Limb (tissue), 2 donors: ENCODE measurements around the gene SH2D3A.
"Not testable (repeated sequence)": the region's sequence is repeated elsewhere in the genome, so short reads cannot be mapped to it uniquely, and the experiment has no call there.

Experiments used
- DNase-seq, 2 donors: peaks; one replicate each; pipeline ENCODE4 v3.0.0-alpha.2; 2016; ENCODE audit errors: extremely low spot score in 2 of 2

The SH2D3A gene

GRCh38 chr19:6790194-6791128 lies 23.2 kb upstream of the SH2D3A start:
- DNase-seq, result no peak

GRCh38 chr19:6788896-6789295 lies 21.7 kb upstream of the SH2D3A start:
- DNase-seq, result no peak

GRCh38 chr19:6787393-6787792 lies 20.2 kb upstream of the SH2D3A start:
- no peak for DNase-seq

GRCh38 chr19:6779206-6779605 lies 12.0 kb upstream of the SH2D3A start:
- no peak for DNase-seq

GRCh38 chr19:6778386-6778785 lies 11.2 kb upstream of the SH2D3A start:
- DNase-seq, result no peak

- no peak for DNase-seq
Measured at GRCh38 chr19:6777434-6777833, 10.2 kb upstream of the SH2D3A start.

GRCh38 chr19:6776999-6777398 lies 9.8 kb upstream of the SH2D3A start:
- no peak for DNase-seq

- DNase-seq, result not testable (repeated sequence)
Measured at GRCh38 chr19:6776045-6776444, 8.8 kb upstream of the SH2D3A start.

- DNase-seq, result no peak
Measured at GRCh38 chr19:6774821-6775707, 7.8 kb upstream of the SH2D3A start.

- no peak for DNase-seq
Measured at GRCh38 chr19:6773323-6773931, 6.2 kb upstream of the SH2D3A start.

- DNase-seq, result no peak
Measured at GRCh38 chr19:6772866-6773322, 5.7 kb upstream of the SH2D3A start.

- DNase-seq, result no peak
Measured at GRCh38 chr19:6772028-6772865, 5.0 kb upstream of the SH2D3A start, which contains the start of gene VAV1. Gene VAV1, plus strand, starts transcription at chr19:6772708. Its CDS starts 100 bp downstream, at chr19:6772808.

- not testable (repeated sequence) for DNase-seq
Measured at GRCh38 chr19:6771648-6772027, 4.4 kb upstream of the SH2D3A start.

GRCh38 chr19:6769006-6769619 lies 1.9 kb upstream of the SH2D3A start:
- no peak for DNase-seq

- DNase-seq, result no peak
Measured at GRCh38 chr19:6768236-6768785, 1.1 kb upstream of the SH2D3A start.

GRCh38 chr19:6767081-6767356 lies 216 bp downstream of the SH2D3A start:
- DNase-seq, result no peak

- no peak for DNase-seq
Measured at GRCh38 chr19:6766357-6767080, 716 bp downstream of the SH2D3A start.

- DNase-seq, result no peak
Measured at GRCh38 chr19:6765738-6766356, 1.4 kb downstream of the SH2D3A start.

- DNase-seq, result not testable (repeated sequence)
Measured at GRCh38 chr19:6762253-6762797, 4.9 kb downstream of the SH2D3A start.
